ENCODE measurements around the gene CD63. TPM values are rescaled to one million over a fixed set of nuclear protein-coding genes. Genes with fewer than 3 reads are reported as not detected.

The CD63 gene
- total RNA-seq, 1 donor = 2,365 TPM

GRCh38 chr12:55733858-55734257, 5.0 kb upstream of the CD63 start:
- TF ChIP-seq, protein P1, sequence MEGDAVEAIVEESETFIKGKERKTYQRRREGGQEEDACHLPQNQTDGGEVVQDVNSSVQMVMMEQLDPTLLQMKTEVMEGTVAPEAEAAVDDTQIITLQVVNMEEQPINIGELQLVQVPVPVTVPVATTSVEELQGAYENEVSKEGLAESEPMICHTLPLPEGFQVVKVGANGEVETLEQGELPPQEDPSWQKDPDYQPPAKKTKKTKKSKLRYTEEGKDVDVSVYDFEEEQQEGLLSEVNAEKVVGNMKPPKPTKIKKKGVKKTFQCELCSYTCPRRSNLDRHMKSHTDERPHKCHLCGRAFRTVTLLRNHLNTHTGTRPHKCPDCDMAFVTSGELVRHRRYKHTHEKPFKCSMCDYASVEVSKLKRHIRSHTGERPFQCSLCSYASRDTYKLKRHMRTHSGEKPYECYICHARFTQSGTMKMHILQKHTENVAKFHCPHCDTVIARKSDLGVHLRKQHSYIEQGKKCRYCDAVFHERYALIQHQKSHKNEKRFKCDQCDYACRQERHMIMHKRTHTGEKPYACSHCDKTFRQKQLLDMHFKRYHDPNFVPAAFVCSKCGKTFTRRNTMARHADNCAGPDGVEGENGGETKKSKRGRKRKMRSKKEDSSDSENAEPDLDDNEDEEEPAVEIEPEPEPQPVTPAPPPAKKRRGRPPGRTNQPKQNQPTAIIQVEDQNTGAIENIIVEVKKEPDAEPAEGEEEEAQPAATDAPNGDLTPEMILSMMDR (IDR thresholded peaks at IDR 0.05; ENCODE audit: insufficient read depth, low read length) = no peak
- DNase-seq (ENCODE audit: low read depth) = peak; percentile 25
- H3K4me3 ChIP-seq (ENCODE audit: low read depth, low read length) = no peak overlapping the region

GRCh38 chr12:55733021-55733555, 4.3 kb upstream of the CD63 start:
- TF ChIP-seq, protein P1 (IDR thresholded peaks at IDR 0.05; ENCODE audit: insufficient read depth, low read length) = no peak
- no peak for DNase-seq (ENCODE audit: low read depth)
- H3K4me3 ChIP-seq (ENCODE audit: low read depth, low read length) = no peak overlapping the region

- no peak for DNase-seq (ENCODE audit: low read depth)
- TF ChIP-seq, protein P1 (IDR thresholded peaks at IDR 0.05; ENCODE audit: insufficient read depth, low read length) = no peak
- no peak overlapping the region for H3K4me3 ChIP-seq (ENCODE audit: low read depth, low read length)
Measured at GRCh38 chr12:55732288-55732687, 3.5 kb upstream of the CD63 start.

GRCh38 chr12:55729819-55730818, 1.3 kb upstream of the CD63 start:
- peak; percentile 56 for DNase-seq (ENCODE audit: low read depth)
- TF ChIP-seq, protein P1 (IDR thresholded peaks at IDR 0.05; ENCODE audit: insufficient read depth, low read length) = no peak
- peak overlapping the region; percentile 97 for H3K4me3 ChIP-seq (ENCODE audit: low read depth, low read length)

GRCh38 chr12:55728186-55728938, 447 bp downstream of the CD63 start:
- H3K4me3 ChIP-seq (ENCODE audit: low read depth, low read length) = peak overlapping the region; percentile 97
- peak; percentile 63 for DNase-seq (ENCODE audit: low read depth)
- TF ChIP-seq, protein P1 (IDR thresholded peaks at IDR 0.05; ENCODE audit: insufficient read depth, low read length) = no peak

- peak overlapping the region; percentile 97 for H3K4me3 ChIP-seq (ENCODE audit: low read depth, low read length)
- TF ChIP-seq, protein P1 (IDR thresholded peaks at IDR 0.05; ENCODE audit: insufficient read depth, low read length) = no peak
- peak; percentile 64 for DNase-seq (ENCODE audit: low read depth)
Measured at GRCh38 chr12:55727643-55728185, 1.1 kb downstream of the CD63 start.

Data from fibroblast of the aortic adventitia (primary cell).